ENCODE data around the gene RWDD1.
"Not testable (repeated sequence)": the region's sequence is repeated elsewhere in the genome, so short reads cannot be mapped to it uniquely, and the experiment has no call there.

RWDD1 gene

GRCh38 chr6:116560130-116560529 lies 11.2 kb upstream of the RWDD1 start:
- DNase-seq (ENCODE audit: low read depth), result no peak

GRCh38 chr6:116561377-116562018 lies 9.8 kb upstream of the RWDD1 start:
- DNase-seq (ENCODE audit: low read depth), result no peak

DNA sequence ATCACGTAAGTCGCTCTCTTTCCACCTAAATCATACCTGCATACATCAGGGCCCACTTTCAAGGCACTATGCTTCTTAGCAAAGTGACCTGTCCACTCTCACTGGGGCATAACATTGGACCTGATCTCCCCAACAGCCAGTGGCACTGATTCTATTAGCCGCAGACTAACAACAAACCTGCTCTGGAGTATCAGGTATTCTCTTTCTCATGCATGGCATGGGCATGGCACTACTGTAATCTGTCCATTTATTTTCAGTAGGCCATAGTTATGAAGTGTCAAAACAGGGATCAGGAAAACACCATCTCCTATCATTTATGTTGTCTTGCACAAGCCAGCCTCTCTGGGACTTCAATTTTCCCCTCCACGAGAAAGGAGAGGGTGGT lies 9.3 kb upstream of the RWDD1 start:
- DNase-seq (ENCODE audit: low read depth), result no peak

GRCh38 chr6:116562614-116563013 lies 8.7 kb upstream of the RWDD1 start:
- no peak for DNase-seq (ENCODE audit: low read depth)

- DNase-seq (ENCODE audit: low read depth), result no peak
Measured at GRCh38 chr6:116563830-116564229, 7.5 kb upstream of the RWDD1 start.

DNA sequence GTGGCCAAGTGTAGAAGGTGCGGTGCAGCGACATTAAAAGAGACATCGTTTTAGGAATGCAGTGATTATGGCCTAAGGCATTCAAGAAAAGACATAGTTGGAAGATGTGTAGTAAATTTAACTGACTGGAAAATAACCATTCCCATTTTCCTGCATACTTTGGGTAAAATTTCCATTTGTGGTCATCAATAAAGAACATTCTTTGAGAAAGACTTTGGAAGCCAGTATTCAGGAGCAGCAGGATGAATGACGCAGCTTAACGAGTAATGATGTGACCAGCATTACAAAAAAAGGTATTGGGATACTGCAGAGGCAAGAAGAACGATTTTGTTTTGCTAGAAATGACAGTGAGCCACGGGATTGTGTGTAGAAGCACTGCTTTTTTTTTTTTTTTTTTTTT lies 7.0 kb upstream of the RWDD1 start:
- no peak for DNase-seq (ENCODE audit: low read depth)

GRCh38 chr6:116564921-116565872 lies 6.1 kb upstream of the RWDD1 start:
- no peak for DNase-seq (ENCODE audit: low read depth)

- no peak for DNase-seq (ENCODE audit: low read depth)
Measured at GRCh38 chr6:116568111-116568510, 3.2 kb upstream of the RWDD1 start.

DNA sequence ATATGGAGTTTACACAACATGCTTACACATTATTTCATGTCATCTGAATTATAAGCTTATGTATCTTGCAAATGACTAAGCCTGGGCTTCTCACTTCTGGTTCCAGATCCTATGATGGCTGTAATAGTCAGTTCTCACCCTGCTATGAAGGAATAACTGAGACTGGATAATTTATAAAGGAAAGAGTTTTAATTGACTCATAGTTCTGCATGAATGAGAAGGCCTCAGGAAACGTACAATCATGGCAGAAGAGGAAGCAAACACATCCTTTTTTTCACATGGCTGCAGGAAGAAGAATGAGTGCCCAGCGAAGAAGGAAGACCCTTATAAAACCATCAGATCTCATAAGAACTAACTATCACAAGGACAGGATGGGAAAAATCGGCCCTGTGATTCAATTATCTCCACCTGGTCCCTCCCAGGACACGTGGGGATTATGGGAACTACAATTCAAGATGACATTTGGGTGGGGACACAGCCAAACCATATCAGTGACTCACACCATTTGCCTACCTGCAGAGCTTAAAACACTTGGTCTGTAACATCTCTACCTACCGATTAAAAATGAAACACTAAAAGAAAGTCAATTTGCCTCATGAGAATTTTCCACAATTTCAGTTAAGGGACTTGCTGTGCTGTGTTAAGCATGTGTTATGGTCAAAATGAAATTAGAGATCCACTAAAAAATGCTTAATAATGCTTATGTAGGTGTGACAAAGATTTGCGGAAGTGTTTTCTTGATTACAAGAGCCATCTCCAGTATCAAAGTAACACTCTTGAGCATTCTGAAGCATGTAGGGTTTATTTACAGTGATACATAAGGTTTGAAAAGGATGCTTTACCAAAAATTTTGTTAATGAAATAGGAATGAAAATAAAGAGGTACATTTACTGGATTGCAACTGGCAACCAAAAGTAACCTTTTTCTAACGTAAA lies 2.2 kb upstream of the RWDD1 start:
- no peak for DNase-seq (ENCODE audit: low read depth)

GRCh38 chr6:116571683-116572000 lies 338 bp downstream of the RWDD1 start:
- no peak for DNase-seq (ENCODE audit: low read depth)

DNA sequence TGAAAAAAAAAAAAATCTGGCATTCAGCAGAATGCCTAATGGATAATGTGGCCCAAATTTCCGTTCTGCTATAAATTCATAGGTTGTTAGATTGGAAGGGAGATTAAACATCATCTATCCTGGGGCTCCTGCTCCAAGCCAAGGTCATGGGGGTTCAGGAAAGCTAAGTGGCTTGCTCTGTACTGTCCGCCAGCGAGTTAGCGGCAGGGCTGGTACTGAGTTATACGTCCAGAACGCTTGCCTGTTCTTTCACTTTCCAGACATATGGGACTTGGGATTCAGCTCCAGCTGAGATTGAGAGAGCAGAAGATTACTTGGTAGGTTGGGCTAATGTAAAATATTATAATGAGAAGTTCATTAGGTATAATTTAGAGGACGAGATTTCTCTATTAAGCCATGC lies 858 bp downstream of the RWDD1 start:
- DNase-seq (ENCODE audit: low read depth), result no peak

- DNase-seq (ENCODE audit: low read depth), result no peak
Measured at GRCh38 chr6:116575227-116575626, 3.9 kb downstream of the RWDD1 start.

- DNase-seq (ENCODE audit: low read depth), result no peak
Measured at GRCh38 chr6:116577486-116577885, 6.2 kb downstream of the RWDD1 start.

- DNase-seq (ENCODE audit: low read depth), result no peak
Measured at GRCh38 chr6:116578335-116578734, 7.0 kb downstream of the RWDD1 start.

- no peak for DNase-seq (ENCODE audit: low read depth)
Measured at GRCh38 chr6:116579143-116579542, 7.8 kb downstream of the RWDD1 start.

- no peak for DNase-seq (ENCODE audit: low read depth)
Measured at GRCh38 chr6:116580198-116580597, 8.9 kb downstream of the RWDD1 start.

DNA sequence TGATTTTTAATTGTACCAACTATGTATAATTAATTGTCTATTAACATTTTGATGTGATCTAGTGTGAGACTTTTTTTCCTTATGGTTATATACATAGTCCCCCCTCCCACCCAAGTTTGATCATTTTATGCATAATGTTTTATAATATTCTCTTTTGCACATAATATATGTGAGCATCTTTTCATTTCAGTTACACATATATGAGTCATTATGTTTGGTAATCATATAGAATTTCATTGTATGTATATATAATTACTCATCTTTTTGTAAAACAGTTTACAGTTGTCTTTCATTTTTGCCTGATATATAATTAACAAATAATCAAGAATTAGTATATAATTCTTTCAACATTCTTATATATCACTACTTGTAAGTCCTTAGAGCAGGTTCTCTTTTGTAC lies 15.0 kb downstream of the RWDD1 start:
- DNase-seq (ENCODE audit: low read depth), result no peak

DNA sequence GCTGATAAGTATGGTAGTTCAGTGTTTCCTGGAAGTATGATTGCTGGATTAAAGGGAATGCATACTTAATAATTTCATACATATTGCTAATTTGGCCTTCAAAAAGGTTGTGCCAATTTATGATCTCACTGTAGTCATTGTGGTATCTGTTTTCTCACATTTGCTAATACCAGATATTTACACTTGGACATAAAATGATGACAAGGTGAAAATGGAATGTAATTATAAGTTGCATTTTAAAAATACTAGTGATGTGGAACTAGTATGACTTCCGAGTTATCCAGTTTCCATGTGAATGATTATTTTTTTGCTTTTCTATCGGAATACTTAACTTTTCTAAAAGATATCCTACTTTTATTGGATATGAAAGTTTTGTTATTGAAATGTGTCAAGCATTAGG lies 15.4 kb downstream of the RWDD1 start:
- no peak for DNase-seq (ENCODE audit: low read depth)

- no peak for DNase-seq (ENCODE audit: low read depth)
Measured at GRCh38 chr6:116595247-116595646, 23.9 kb downstream of the RWDD1 start.

GRCh38 chr6:116596815-116597214 lies 25.5 kb downstream of the RWDD1 start:
- DNase-seq (ENCODE audit: low read depth), result no peak

DNA sequence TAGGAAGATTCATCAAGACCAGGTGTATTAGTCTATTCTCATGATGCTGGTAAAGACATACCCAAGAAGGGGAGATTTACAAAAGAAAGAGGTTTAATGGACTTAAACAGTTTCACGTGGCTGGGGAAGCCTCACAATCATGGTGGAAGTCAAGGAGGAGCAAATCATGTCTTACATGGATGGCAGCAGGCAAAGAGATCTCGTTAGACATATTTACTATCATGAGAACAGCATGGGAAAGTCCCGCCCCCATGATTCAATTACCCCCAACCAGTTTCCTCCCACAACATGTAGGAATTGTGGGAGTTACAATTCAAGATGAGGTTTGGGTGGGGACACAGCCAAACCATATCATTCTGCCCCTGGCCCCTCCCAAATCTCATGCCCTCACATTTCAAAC lies 32.6 kb downstream of the RWDD1 start:
- DNase-seq (ENCODE audit: low read depth), result not testable (repeated sequence)

DNA sequence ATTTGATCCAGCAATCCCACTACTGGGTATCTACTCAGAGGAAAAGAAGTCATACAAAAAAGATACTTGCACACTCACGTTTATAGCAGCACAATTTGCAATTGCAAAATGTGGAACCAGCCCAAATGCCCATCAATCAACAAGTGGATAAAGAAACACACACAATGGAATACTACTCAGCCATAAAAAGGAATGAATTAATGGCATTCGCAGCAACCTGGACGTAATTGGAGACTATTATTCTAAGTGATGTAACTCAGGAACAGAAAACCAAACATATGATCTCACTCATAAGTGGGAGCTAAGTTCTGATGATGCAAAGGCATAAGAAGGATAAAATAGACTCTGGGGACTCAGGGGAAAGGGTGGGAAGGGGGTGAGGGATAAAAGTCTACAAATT lies 33.6 kb downstream of the RWDD1 start:
- DNase-seq (ENCODE audit: low read depth), result not testable (repeated sequence)

- no peak for DNase-seq (ENCODE audit: low read depth)
Measured at GRCh38 chr6:116605935-116606334, 34.6 kb downstream of the RWDD1 start.

All from stimulated activated CD8-positive, alpha-beta memory T cell treated with anti-CD3 and anti-CD28 coated beads, Interleukin-12 subunit alpha, Interleukin-12 subunit beta, amount 100 ng/mL, for 4 hours (primary cell).